HG03135 (cell line): Measurements from ENCODE around the gene KRTAP10-7.
"Not testable (repeated sequence)": the region's sequence is repeated elsewhere in the genome, so short reads cannot be mapped to it uniquely, and the experiment has no call there.

ENCODE experiments used
- ATAC-seq: cut with Tn5 transposase; IDR thresholded peaks from one replicate; pipeline ENCODE4 v1.9.1; 2021; ENCODE audit warnings: mild to moderate bottlenecking, moderate library complexity; ENCODE audit not compliant: unreplicated experiment

The KRTAP10-7 gene

GRCh38 chr21:44571844-44572782, 28.3 kb upstream of the KRTAP10-7 start:
- ATAC-seq, result no peak

DNA sequence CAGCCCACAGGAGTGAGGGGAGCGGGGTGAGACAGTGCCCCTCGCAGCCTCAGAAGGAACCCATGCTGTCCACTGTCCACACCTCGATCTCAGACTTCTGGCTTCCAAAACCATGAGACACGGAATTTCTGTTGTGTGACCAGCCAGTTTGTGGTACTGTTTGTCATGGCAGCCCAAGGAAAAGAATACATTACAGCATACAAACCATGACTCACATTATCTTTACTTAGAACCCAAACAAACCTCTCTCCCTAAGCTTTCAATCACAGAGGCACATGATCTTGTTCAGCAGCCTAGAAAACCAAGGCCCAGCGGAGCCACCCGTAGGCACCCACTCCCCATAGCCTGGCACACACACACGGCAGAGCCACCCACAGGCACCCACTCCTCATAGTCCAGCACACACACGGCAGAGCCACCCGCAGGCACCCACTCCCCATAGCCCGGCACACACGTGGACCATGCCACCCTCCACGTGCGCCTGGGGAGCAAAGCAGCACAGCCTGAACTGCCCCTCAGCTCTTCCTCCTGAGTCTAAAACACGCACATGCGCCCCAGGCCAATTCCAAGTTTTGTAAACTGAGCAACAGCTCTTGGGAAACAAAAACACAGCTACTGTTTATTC, 27.3 kb upstream of the KRTAP10-7 start:
- ATAC-seq, result no peak

DNA sequence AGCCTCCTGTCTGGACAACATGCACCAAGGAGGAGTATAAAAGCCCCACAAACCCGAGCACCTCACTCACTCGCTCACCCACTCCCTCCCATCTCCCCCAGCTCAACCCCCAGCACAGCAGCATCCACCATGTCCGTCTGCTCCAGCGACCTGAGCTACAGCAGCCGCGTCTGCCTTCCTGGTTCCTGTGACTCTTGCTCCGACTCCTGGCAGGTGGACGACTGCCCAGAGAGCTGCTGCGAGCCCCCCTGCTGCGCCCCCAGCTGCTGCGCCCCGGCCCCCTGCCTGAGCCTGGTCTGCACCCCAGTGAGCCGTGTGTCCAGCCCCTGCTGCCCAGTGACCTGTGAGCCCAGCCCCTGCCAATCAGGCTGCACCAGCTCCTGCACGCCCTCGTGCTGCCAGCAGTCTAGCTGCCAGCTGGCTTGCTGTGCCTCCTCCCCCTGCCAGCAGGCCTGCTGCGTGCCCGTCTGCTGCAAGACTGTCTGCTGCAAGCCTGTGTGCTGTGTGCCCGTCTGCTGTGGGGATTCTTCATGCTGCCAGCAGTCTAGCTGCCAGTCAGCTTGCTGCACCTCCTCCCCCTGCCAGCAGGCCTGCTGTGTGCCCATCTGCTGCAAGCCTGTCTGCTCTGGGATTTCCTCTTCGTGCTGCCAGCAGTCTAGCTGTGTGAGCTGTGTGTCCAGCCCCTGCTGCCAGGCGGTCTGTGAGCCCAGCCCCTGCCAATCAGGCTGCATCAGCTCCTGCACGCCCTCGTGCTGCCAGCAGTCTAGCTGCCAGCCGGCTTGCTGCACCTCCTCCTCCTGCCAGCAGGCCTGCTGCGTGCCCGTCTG, 26.6 kb upstream of the KRTAP10-7 start, which contains the start of gene KRTAP10-4:
KRTAP10-4 (plus strand) TSS at position 100 of the 827 bp plus-strand sequence; CDS start at position 130, 30 bp downstream.
- not testable (repeated sequence) for ATAC-seq

- no peak for ATAC-seq
Measured at GRCh38 chr21:44574457-44575306, 25.7 kb upstream of the KRTAP10-7 start.

- ATAC-seq, result no peak
Measured at GRCh38 chr21:44575307-44576024, 24.9 kb upstream of the KRTAP10-7 start.

- no peak for ATAC-seq
Measured at GRCh38 chr21:44576025-44576420, 24.4 kb upstream of the KRTAP10-7 start.

DNA sequence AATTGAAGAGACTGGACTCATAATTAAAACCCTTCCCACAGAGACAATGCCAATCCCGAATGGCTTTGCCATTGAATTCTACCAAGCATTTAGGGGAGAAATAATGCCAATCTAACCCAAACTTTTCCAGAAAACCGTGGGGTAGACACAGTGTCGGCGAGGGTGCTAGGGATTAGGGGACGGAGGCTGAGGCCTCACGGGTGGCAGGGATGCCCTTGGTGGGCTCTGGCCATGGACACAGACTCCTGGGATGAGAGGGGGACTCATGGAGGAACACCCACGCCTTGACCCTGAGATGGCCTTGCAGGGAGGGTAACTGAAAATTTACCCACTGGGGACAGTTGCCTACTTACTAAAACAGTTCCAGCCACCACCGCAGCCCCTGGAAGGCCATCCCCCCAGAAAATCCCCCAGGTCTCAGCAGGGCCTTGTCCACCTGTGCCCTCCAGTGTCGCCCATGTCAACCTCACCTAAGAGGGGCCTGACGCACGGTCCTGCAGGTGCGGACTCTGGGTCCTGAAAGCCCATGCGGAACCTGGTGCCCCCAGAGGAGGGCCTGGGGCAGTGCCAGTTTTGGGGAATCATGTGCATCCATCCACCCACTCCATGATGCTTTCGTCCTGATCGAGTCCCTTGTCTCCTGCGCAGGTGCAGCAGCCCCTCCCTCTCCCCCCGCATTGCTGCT, 21.9 kb upstream of the KRTAP10-7 start:
- ATAC-seq, result no peak

DNA sequence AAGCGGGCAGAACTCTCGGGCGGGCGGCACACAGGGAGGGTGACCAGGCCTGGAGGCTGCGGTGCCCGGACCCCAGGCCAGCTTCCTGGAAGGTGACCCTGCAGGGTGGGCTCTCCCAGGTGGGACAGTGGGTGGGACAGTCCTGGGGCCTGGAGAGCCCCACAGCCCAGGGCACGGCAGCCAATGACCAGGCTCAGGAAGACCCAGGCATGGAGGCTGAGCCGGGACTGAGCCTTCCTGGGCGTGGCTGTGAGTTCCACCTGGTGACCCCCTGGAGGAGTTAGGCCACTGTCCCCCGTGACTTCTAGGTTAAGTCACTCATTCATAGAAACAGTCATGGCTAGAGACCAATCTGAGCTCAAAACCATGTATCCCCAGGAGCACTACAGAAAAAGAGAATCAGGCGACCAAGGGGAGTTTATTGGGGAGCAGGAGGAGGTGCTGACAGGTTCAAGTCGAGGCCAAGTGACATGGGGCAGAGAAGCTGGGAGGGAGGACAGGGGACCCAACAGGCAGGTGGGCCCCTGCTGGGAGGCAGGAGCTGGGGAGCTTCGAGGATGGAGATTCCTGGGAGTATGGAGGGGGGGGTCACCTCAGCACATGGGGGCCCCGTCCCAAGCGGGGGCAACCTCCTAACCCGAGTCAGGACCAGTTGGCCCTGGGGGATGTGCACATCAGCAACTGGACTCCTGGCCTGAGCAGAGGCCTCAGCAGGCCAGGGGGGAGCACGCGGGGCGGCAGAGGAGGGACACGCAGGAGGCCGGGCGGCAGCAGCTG, 21.2 kb upstream of the KRTAP10-7 start:
- no peak for ATAC-seq

DNA sequence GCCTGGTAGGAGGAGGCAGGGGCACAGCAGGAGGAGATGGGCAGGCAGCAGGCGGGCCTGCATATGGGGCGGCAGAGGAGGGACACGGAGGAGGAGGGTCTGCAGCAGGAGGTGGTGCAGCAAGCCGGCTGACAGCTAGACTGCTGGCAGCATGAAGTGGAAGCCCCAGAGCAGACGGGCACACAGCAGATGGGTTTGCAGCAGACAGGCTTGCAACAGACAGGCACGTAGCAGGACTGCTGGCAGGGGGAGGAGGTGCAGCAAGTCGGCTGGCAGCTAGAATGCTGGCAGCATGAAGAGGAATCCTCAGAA, 20.6 kb upstream of the KRTAP10-7 start:
- no peak for ATAC-seq

GRCh38 chr21:44580231-44580821, 20.1 kb upstream of the KRTAP10-7 start, which contains the start of gene KRTAP10-5:
Gene KRTAP10-5 (minus strand): TSS chr21:44580604. CDS start chr21:44580578, 26 bp downstream.
- not testable (repeated sequence) for ATAC-seq

DNA sequence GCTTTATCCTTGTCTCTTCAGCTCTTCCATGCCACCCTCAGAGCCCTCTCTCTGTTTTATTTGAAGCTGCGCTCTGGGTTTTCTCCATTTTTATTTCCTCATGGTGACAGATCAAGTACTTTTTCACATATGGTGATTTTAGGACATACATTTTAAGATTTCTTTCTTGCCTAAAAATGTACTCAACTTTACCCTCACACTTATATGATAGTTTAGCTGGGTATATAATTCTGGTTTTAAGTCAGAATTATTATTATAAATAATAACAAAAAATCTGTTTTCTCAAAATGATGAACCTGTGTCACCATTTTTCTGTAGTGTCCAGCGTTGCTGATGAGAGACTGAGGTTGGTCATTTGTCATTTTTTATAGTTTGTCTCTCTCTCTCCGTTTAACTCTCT, 19.2 kb upstream of the KRTAP10-7 start:
- ATAC-seq, result no peak

GRCh38 chr21:44582055-44582454, 18.3 kb upstream of the KRTAP10-7 start:
- ATAC-seq, result no peak

DNA sequence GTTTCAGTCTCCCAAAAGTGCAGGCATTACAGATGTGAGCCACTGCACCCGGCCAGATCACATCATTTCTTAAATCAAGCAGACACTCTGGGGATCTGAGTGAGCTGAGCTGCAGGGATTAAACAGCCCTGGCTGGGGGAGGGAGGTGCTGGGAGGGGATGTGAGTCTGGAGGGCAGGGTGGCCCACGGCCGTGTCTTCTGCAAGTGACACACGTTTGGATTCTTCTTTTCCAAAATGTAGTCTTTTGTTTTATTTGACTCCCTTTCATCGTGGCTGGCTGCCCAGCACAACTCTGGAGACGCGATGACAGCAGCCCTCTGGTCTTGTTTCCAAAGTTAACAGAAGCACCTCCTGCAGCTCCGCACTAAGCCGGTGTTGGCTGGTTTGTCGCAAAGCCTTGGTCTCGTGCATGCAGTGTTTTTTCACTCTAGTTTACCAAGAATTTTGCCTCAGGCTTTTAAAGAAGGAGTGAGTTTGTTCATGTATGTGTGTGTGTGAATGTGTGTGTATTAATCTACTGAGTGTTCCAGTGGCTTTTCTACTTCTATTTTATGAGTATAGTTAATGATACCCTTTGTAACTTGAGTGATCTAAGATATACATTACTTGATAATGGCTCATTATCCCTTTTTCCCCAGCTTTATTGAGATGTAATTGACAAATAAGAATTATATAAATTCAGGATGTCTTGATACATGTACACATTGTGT, 17.2 kb upstream of the KRTAP10-7 start:
- ATAC-seq, result no peak

GRCh38 chr21:44583800-44584147, 16.6 kb upstream of the KRTAP10-7 start:
- no peak for ATAC-seq

DNA sequence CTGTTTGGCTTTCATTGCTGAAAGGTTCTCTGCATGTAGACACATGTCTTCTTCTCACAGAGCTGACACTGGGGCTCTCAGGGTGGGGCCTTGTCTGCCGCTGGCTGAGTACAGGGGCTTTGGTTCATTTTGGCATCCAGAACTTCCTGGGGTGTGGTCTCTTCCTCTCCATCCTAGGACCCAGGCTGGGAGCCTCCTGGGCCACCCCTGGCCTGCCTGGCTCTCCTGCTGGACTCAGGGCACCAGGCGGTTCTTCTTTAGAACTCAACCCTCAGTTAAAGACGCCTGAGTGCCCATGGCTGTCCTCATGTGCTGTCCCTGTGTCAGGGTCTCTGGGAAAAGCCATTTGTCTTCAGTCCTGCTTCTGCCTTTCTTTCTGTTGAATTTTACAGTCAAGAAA, 14.5 kb upstream of the KRTAP10-7 start:
- no peak for ATAC-seq

GRCh38 chr21:44589094-44589493, 11.3 kb upstream of the KRTAP10-7 start:
- no peak for ATAC-seq

GRCh38 chr21:44589586-44590305, 10.7 kb upstream of the KRTAP10-7 start:
- ATAC-seq, result no peak
